CD14-positive monocyte (primary cell): Measurements from ENCODE around the gene ARMH3. TPM values are rescaled to one million over a fixed set of nuclear protein-coding genes. Genes with fewer than 3 reads are reported as not detected.

Experiments
- DNase-seq, 3 donors: peaks; one replicate each; pipeline ENCODE4 v3.0.0-alpha.2; 2011 to 2022
- H2AFZ ChIP-seq: 2 replicates; pipeline ENCODE4 v1.6.0; 2012; ENCODE audit warnings: mild to moderate bottlenecking, low read depth, low read length, inconsistent platforms; ENCODE audit not compliant: insufficient read depth, poor library complexity, severe bottlenecking
- H3K27ac ChIP-seq, 2 donors: 1 replicate in 1 of 2; 2 replicates in 1 of 2; pipeline ENCODE4 v1.5.1; 2012 to 2013; ENCODE audit warnings: low read length in 2 of 2, control low read depth in 1 of 2, inconsistent platforms in 1 of 2, low read depth in 1 of 2, mild to moderate bottlenecking in 1 of 2
- H3K27me3 ChIP-seq, 2 donors: one replicate each; pipeline versions ENCODE4 v1.6.0 to v1.6.1; 2011 to 2013; ENCODE audit warnings: low read length in 2 of 2; ENCODE audit not compliant: control insufficient read depth in 2 of 2, insufficient read depth in 2 of 2
- H3K36me3 ChIP-seq, 2 donors: replicated peaks in 1 of 2; 1 replicate in 1 of 2; 2 replicates in 1 of 2; pipeline versions ENCODE4 v1.5.1 to v1.6.1; 2012 to 2013; ENCODE audit warnings: low read length in 2 of 2, control low read depth in 1 of 2, inconsistent platforms in 1 of 2, mild to moderate bottlenecking in 1 of 2; ENCODE audit not compliant: insufficient read depth in 2 of 2, control insufficient read depth in 1 of 2
- H3K4me1 ChIP-seq, 2 donors: 1 replicate in 1 of 2; 2 replicates in 1 of 2; pipeline versions ENCODE4 v1.5.1 to v1.6.1; 2012 to 2013; ENCODE audit warnings: low read length in 2 of 2, control low read depth in 1 of 2, inconsistent platforms in 1 of 2, mild to moderate bottlenecking in 1 of 2, moderate library complexity in 1 of 2; ENCODE audit not compliant: insufficient read depth in 2 of 2, control insufficient read depth in 1 of 2
- H3K4me2 ChIP-seq: replicated peaks from 2 replicates; pipeline ENCODE3; 2012; ENCODE audit warnings: low read length, moderate library complexity, mild to moderate bottlenecking; ENCODE audit not compliant: poor library complexity, severe bottlenecking; ENCODE audit errors: extremely low read depth
- H3K4me3 ChIP-seq, 3 experiments: fragments of 200-600 bp in 1 of 3; sonication (generic) in 1 of 3; replicated peaks in 1 of 3; 1 replicate in 2 of 3; 2 replicates in 1 of 3; pipeline ENCODE4 v1.5.1; 2011 to 2013; ENCODE audit warnings: low read length in 3 of 3, mild to moderate bottlenecking in 3 of 3, control low read depth in 2 of 3, low read depth in 2 of 3, inconsistent platforms in 1 of 3, moderate library complexity in 1 of 3
- H3K79me2 ChIP-seq: 2 replicates; pipeline ENCODE4 v1.6.0; 2012; ENCODE audit warnings: mild to moderate bottlenecking, control low read depth, inconsistent platforms, low read length, moderate library complexity; ENCODE audit not compliant: insufficient read depth
- H3K9ac ChIP-seq: 2 replicates; pipeline ENCODE4 v1.6.0; 2017; ENCODE audit warnings: low read length, mild to moderate bottlenecking; ENCODE audit not compliant: insufficient read depth, poor library complexity, severe bottlenecking
- H3K9me3 ChIP-seq, 2 donors: replicated peaks in 1 of 2; 1 replicate in 1 of 2; 2 replicates in 1 of 2; pipeline versions ENCODE4 v1.5.1 to v1.6.1; 2012 to 2013; ENCODE audit warnings: low read length in 2 of 2, control low read depth in 1 of 2; ENCODE audit not compliant: control insufficient read depth in 1 of 2, insufficient read depth in 1 of 2
- H4K20me1 ChIP-seq: 2 replicates; pipeline ENCODE4 v1.6.0; 2012; ENCODE audit warnings: mild to moderate bottlenecking, low read length, control low read depth, moderate library complexity; ENCODE audit not compliant: insufficient read depth
- H3K27ac Mint-ChIP-seq, 7 donors: one replicate each; pipeline ENCODE4 v1.8.0; 2020; ENCODE audit warnings: mild to moderate bottlenecking in 7 of 7, mixed read lengths in 7 of 7, moderate library complexity in 6 of 7, inconsistent platforms in 2 of 7
- H3K27me3 Mint-ChIP-seq, 3 donors: one replicate each; pipeline ENCODE4 v1.8.0; 2021 to 2022; ENCODE audit warnings: low read depth in 3 of 3, mild to moderate bottlenecking in 3 of 3, mixed read lengths in 3 of 3, moderate library complexity in 3 of 3, inconsistent platforms in 1 of 3
- H3K36me3 Mint-ChIP-seq, 2 donors: one replicate each; pipeline ENCODE4 v1.8.0; 2020; ENCODE audit warnings: mixed read lengths in 2 of 2, inconsistent platforms in 1 of 2, mild to moderate bottlenecking in 1 of 2
- H3K4me1 Mint-ChIP-seq: one replicate; pipeline ENCODE4 v1.8.0; 2020; ENCODE audit warnings: mild to moderate bottlenecking, mixed read lengths
- H3K4me3 Mint-ChIP-seq, 2 donors: one replicate each; pipeline ENCODE4 v1.8.0; 2020; ENCODE audit warnings: mild to moderate bottlenecking in 2 of 2, mixed read lengths in 2 of 2, moderate library complexity in 1 of 2
- H3K9me3 Mint-ChIP-seq, 7 donors: one replicate each; pipeline ENCODE4 v1.8.0; 2020 to 2022; ENCODE audit warnings: mixed read lengths in 7 of 7, mild to moderate bottlenecking in 6 of 7, moderate library complexity in 6 of 7, inconsistent platforms in 2 of 7
- WGBS: methylation state at CpG from one replicate; pipeline ENCODE4 v1.1.5; 2013; ENCODE audit warnings: missing lambda C conversion rate; ENCODE audit not compliant: insufficient coverage; 5-methylcytosine and 5-hydroxymethylcytosine counted together
- intact Hi-C, 2 donors: fragments of 100-400 bp; cut with micrococcal nuclease; formaldehyde crosslinking; loops; one replicate each; pipeline versions ENCODE4 v1.15.0 to v1.15.1; 2023
- polyA plus RNA-seq, 3 donors: library from polyadenylated mRNA; depleted of rRNA in 1 of 3; unstranded in 2 of 3; stranded (reverse) in 1 of 3; fragments of 300-500 nt in 2 of 3; fragments of >200 nt in 1 of 3; fragmentation: Illumina TruSeq in 2 of 3; gene quantifications; 1 replicate in 2 of 3; 2 replicates in 1 of 3; pipeline ENCODE4 v1.2.3, GENCODE V29; 2012 to 2021
- TF ChIP-seq, protein P1 (sequence below): fragments of 200-600 bp; IDR thresholded peaks from one replicate; pipeline ENCODE4 v1.8.0; 2022; ENCODE audit warnings: antibody characterized with exemption, mild to moderate bottlenecking

The ARMH3 gene
- polyA plus RNA-seq, 3 donors = 20.4 to 26.3 (median 22.1) TPM

DNA sequence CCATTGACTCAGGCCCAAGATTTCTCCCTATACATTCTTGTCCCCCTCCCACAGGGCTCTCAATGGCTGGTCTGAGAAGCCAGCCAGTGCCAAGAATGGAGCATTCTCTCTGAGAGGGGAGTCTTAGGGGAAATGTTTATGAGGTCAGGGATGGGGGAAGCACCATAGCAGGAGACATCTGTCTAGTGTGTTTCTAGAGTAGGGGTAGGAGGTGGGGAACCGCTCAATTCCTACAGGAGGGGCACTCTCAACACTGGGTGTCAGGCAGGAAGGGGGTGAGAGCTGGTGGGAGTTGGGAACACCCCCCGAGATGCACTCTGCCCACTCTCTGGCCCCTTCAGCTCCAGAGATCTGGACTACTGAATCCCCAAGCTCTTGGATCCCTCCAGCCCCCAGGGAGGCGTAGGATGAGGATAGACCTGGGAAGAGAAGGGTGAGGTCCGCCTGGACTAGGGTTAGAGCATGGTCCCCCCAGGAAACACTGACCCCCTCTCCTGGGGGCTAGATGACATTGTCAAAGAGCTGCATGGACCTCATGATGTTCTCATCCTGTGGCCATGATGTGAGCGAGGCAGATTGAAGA is 229.0 kb downstream of the ARMH3 start:
- H3K36me3 ChIP-seq = peaks cover 0 to 9% of the 10 kb centered on the region in 2 donors
- no peak overlapping the region for H3K4me3 ChIP-seq
- H3K79me2 ChIP-seq = no peaks in the 10 kb centered on the region
- H3K27me3 ChIP-seq = no peaks in the 10 kb centered on the region
- H3K4me1 ChIP-seq = peaks cover 32 to 33% of the 10 kb centered on the region in 2 donors
- WGBS = 100% methylated on average over 2 of the region's 5 CpGs
- H3K9me3 ChIP-seq = no peaks in the 10 kb centered on the region
- TF ChIP-seq, protein P1, sequence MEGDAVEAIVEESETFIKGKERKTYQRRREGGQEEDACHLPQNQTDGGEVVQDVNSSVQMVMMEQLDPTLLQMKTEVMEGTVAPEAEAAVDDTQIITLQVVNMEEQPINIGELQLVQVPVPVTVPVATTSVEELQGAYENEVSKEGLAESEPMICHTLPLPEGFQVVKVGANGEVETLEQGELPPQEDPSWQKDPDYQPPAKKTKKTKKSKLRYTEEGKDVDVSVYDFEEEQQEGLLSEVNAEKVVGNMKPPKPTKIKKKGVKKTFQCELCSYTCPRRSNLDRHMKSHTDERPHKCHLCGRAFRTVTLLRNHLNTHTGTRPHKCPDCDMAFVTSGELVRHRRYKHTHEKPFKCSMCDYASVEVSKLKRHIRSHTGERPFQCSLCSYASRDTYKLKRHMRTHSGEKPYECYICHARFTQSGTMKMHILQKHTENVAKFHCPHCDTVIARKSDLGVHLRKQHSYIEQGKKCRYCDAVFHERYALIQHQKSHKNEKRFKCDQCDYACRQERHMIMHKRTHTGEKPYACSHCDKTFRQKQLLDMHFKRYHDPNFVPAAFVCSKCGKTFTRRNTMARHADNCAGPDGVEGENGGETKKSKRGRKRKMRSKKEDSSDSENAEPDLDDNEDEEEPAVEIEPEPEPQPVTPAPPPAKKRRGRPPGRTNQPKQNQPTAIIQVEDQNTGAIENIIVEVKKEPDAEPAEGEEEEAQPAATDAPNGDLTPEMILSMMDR = no peak
- peaks cover 6% of the 10 kb centered on the region for H4K20me1 ChIP-seq
- no peak overlapping the region for H3K4me2 ChIP-seq
- Mint-ChIP-seq H3K27me3 (peaks cover 0 to 2% (median 0%) of the 10 kb centered on the region in 3 donors), H3K27ac (no peak overlapping the region), H3K36me3 (peaks cover 10 to 14% of the 10 kb centered on the region in 2 donors), H3K4me1 (peaks cover 30% of the 10 kb centered on the region), H3K9me3 (no peaks in the 10 kb centered on the region), H3K4me3 (no peak overlapping the region)
- no peak overlapping the region for H2AFZ ChIP-seq
- H3K27ac ChIP-seq = no peak overlapping the region
- DNase-seq = no peak
- H3K9ac ChIP-seq = no peak overlapping the region
- intact Hi-C loops = no loop called here

DNA sequence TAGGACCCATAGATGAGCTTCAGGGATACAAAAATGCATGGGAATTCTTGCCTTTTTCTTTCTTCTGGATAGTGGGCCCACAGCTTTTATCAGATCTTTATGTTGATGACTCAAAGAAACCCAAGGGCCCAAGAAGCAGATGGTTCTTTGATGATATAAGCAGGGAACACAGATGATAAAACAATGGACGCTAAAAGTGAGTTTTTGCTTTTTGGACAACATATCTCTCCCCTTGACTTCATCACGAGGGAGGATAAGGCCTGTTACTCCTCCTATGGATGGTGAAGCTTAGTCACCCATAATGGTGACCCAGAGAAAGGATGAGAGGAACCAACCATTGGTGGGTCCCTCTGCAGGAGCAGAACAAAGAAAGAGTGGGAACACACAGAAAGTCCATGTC is 231.2 kb downstream of the ARMH3 start:
- H3K9me3 ChIP-seq = no peaks in the 10 kb centered on the region
- WGBS = no CpG with 5 or more reads among the region's 2 CpGs
- H2AFZ ChIP-seq = no peak overlapping the region
- Mint-ChIP-seq H3K27me3 (peaks cover 0 to 2% (median 0%) of the 10 kb centered on the region in 3 donors), H3K36me3 (peaks cover 10 to 14% of the 10 kb centered on the region in 2 donors), H3K9me3 (no peaks in the 10 kb centered on the region), H3K4me1 (peaks cover 8% of the 10 kb centered on the region), H3K4me3 (no peak overlapping the region), H3K27ac (no peak overlapping the region)
- no peak overlapping the region for H3K9ac ChIP-seq
- no peak overlapping the region for H3K4me2 ChIP-seq
- H3K27me3 ChIP-seq = no peaks in the 10 kb centered on the region
- H3K4me3 ChIP-seq = no peak overlapping the region
- H3K36me3 ChIP-seq = peaks cover 0 to 9% of the 10 kb centered on the region in 2 donors
- intact Hi-C loops = no loop called here
- H3K27ac ChIP-seq = no peak overlapping the region
- H3K79me2 ChIP-seq = no peaks in the 10 kb centered on the region
- no peak for DNase-seq
- H4K20me1 ChIP-seq = peaks cover 1% of the 10 kb centered on the region
- H3K4me1 ChIP-seq = peaks cover 11 to 12% of the 10 kb centered on the region in 2 donors
- TF ChIP-seq, protein P1 = no peak
